Lower lobe of right lung (tissue), 2 donors: ENCODE measurements around the gene NOL6. TPM values are rescaled to one million over a fixed set of nuclear protein-coding genes. Genes with fewer than 3 reads are reported as not detected.
A peak's percentile ranks its signal among the peaks of the same experiment; 100 is the strongest.
"Not testable (repeated sequence)": the region's sequence is repeated elsewhere in the genome, so short reads cannot be mapped to it uniquely, and the experiment has no call there.

Experiments
- ATAC-seq, 2 donors: fragments of 200-7000 bp; cut with Tn5 transposase; one replicate each; pipeline ENCODE4 v1.9.1; 2020 to 2022; ENCODE audit warnings: mild to moderate bottlenecking in 2 of 2, moderate library complexity in 2 of 2
- DNase-seq: peaks from one replicate; pipeline ENCODE4 v3.0.0-alpha.2; 2020
- H3K27ac ChIP-seq: fragments of 200-600 bp; one replicate; pipeline ENCODE4 v1.8.0; 2022
- H3K27me3 ChIP-seq: fragments of 200-600 bp; one replicate; pipeline ENCODE4 v1.8.0; 2022; ENCODE audit warnings: low read depth
- H3K36me3 ChIP-seq: fragments of 200-600 bp; one replicate; pipeline ENCODE4 v1.8.0; 2022; ENCODE audit warnings: mild to moderate bottlenecking
- H3K4me1 ChIP-seq: fragments of 200-600 bp; one replicate; pipeline ENCODE4 v1.8.0; 2022
- H3K4me3 ChIP-seq: fragments of 200-600 bp; one replicate; pipeline ENCODE4 v1.8.0; 2022; ENCODE audit warnings: mild to moderate bottlenecking
- H3K9me3 ChIP-seq: fragments of 200-600 bp; one replicate; pipeline ENCODE4 v1.8.0; 2022
- CTCF ChIP-seq: fragments of 200-600 bp; IDR thresholded peaks from one replicate; pipeline ENCODE4 v1.8.0; 2022; ENCODE audit warnings: antibody characterized with exemption, mild to moderate bottlenecking
- intact Hi-C: fragments of 100-400 bp; cut with DNase I; formaldehyde crosslinking; loops from one replicate; pipeline ENCODE4 v1.11.0; 2022
- total RNA-seq: library from RNA; stranded (reverse); fragmentation: NEBNext Ultra II Directional; extraction: Animal tissue kit (Norgen Biotek cat#: 25700); gene quantifications from one replicate; pipeline ENCODE4 v1.2.1, GENCODE V29; 2021
- donor health status: DM: no; HTN: yes; CAD: no; lungs with severe emphysema.

NOL6 gene
- total RNA-seq, 1 donor from 2014 or later = 27.6 TPM

GRCh38 chr9:33458444-33458843, 15.3 kb downstream of the NOL6 start:
- peak overlapping the region; percentile 6 for H3K27ac ChIP-seq
- no peak for DNase-seq
- TF ChIP-seq CTCF = no peak

GRCh38 chr9:33455945-33456344, 17.8 kb downstream of the NOL6 start:
- peaks cover 1% of the 10 kb centered on the region for H3K36me3 ChIP-seq
- intact Hi-C loops = no loop called here
- DNase-seq = no peak
- no peaks in the 10 kb centered on the region for H3K27me3 ChIP-seq
- no peaks in the 10 kb centered on the region for H3K9me3 ChIP-seq
- no peak overlapping the region for H3K4me3 ChIP-seq
- no peak overlapping the region for H3K27ac ChIP-seq
- no peak for TF ChIP-seq CTCF
- H3K4me1 ChIP-seq = peaks cover 8% of the 10 kb centered on the region
- ATAC-seq = peak; percentile 21 to 23

More at GRCh38 chr9:33458444-33458843, 15.3 kb downstream of the NOL6 start:
- Histone ChIP-seq H3K27me3 (no peaks in the 10 kb centered on the region), H3K36me3 (peaks cover 26% of the 10 kb centered on the region), H3K9me3 (no peaks in the 10 kb centered on the region), H3K4me1 (no peaks in the 10 kb centered on the region), H3K4me3 (no peak overlapping the region)
- ATAC-seq = peak; percentile 60 to 75
- intact Hi-C loops = no loop called here

- H3K4me3 ChIP-seq, H3K36me3 ChIP-seq, DNase-seq, H3K4me1 ChIP-seq, H3K9me3 ChIP-seq, ATAC-seq, H3K27me3 ChIP-seq, intact Hi-C loops, H3K27ac ChIP-seq: not testable (repeated sequence)
Measured at GRCh38 chr9:33455456-33455855, 18.3 kb downstream of the NOL6 start.

- H3K27me3 ChIP-seq, H3K27ac ChIP-seq, H3K4me3 ChIP-seq, H3K36me3 ChIP-seq, ATAC-seq, DNase-seq, intact Hi-C loops, H3K9me3 ChIP-seq, H3K4me1 ChIP-seq: not testable (repeated sequence)
Measured at GRCh38 chr9:33454661-33455026, 19.1 kb downstream of the NOL6 start.

GRCh38 chr9:33453999-33454660, 19.6 kb downstream of the NOL6 start:
- Histone ChIP-seq H3K27ac (no peak overlapping the region), H3K27me3 (no peaks in the 10 kb centered on the region), H3K4me3 (no peak overlapping the region), H3K4me1 (peaks cover 8% of the 10 kb centered on the region), H3K9me3 (no peaks in the 10 kb centered on the region), H3K36me3 (no peaks in the 10 kb centered on the region)
- no peak for DNase-seq
- intact Hi-C loops = no loop called here
- TF ChIP-seq CTCF = no peak
- ATAC-seq = no peak

GRCh38 chr9:33453286-33453860, 20.4 kb downstream of the NOL6 start:
- no peak for TF ChIP-seq CTCF
- no peak for ATAC-seq
- intact Hi-C loops = no loop called here

More at GRCh38 chr9:33453286-33453860, 20.4 kb downstream of the NOL6 start:
- H3K9me3 ChIP-seq = no peaks in the 10 kb centered on the region
- H3K27me3 ChIP-seq = no peaks in the 10 kb centered on the region
- H3K36me3 ChIP-seq = no peaks in the 10 kb centered on the region
- no peak overlapping the region for H3K4me3 ChIP-seq
- DNase-seq = no peak
- H3K27ac ChIP-seq = no peak overlapping the region
- H3K4me1 ChIP-seq = peaks cover 8% of the 10 kb centered on the region
